GM23338 (cell line): ENCODE measurements around the gene PXMP2.

ENCODE experiments used
- EZH2 ChIP-seq: fragments of 200-600 bp; sonication (generic); IDR thresholded peaks from one replicate; pipeline ENCODE4 v1.8.0; 2017; ENCODE audit warnings: antibody characterized with exemption, mild to moderate bottlenecking, low read depth; ENCODE audit not compliant: unreplicated experiment
- EZH2phosphoT487 ChIP-seq: fragments of 200-600 bp; sonication (generic); IDR thresholded peaks from one replicate; pipeline ENCODE4 v1.8.1; 2018; ENCODE audit warnings: antibody characterized with exemption; ENCODE audit not compliant: unreplicated experiment
- TF ChIP-seq, protein P1 (sequence below), 2 experiments: fragments of 200-600 bp in 1 of 2; sonication (generic) in 1 of 2; conservative IDR thresholded peaks; 2 replicates each; pipeline versions ENCODE4 v1.5.1 to v1.6.1; 2016 to 2017; ENCODE audit warnings: antibody characterized with exemption in 2 of 2, low read depth in 2 of 2, mild to moderate bottlenecking in 2 of 2, moderate library complexity in 1 of 2
- TF ChIP-seq, protein P2 (sequence below): IDR thresholded peaks from one replicate; pipeline ENCODE4 v1.6.1; 2018; ENCODE audit warnings: antibody characterized with exemption; ENCODE audit not compliant: unreplicated experiment

DNA sequence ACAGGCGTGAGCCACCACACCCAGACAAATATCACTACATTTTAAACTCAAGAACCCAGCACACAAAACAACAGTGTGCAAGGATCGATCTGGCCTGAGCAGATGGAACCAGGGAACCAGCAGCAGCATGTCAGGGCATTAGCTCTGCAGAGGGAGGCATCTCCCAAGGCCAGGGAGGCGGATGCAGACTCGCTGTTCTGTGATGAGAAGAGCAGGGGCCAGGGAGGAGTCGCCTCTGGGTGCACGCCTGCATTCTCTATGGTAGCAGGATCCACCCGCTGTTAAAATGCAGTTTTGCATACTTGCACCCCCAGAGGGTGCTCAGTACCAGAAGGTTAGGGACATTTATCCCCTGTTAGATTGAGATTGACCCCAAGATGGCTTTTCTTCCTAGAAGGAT lies 41.1 kb downstream of the PXMP2 start:
- TF ChIP-seq, protein P1, sequence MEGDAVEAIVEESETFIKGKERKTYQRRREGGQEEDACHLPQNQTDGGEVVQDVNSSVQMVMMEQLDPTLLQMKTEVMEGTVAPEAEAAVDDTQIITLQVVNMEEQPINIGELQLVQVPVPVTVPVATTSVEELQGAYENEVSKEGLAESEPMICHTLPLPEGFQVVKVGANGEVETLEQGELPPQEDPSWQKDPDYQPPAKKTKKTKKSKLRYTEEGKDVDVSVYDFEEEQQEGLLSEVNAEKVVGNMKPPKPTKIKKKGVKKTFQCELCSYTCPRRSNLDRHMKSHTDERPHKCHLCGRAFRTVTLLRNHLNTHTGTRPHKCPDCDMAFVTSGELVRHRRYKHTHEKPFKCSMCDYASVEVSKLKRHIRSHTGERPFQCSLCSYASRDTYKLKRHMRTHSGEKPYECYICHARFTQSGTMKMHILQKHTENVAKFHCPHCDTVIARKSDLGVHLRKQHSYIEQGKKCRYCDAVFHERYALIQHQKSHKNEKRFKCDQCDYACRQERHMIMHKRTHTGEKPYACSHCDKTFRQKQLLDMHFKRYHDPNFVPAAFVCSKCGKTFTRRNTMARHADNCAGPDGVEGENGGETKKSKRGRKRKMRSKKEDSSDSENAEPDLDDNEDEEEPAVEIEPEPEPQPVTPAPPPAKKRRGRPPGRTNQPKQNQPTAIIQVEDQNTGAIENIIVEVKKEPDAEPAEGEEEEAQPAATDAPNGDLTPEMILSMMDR (conservative IDR thresholded peaks at IDR 0.05; ENCODE audit: low read depth in 2 of 2) = no peak
- TF ChIP-seq EZH2 = no peak
- no peak for TF ChIP-seq EZH2phosphoT487
- TF ChIP-seq, protein P2, sequence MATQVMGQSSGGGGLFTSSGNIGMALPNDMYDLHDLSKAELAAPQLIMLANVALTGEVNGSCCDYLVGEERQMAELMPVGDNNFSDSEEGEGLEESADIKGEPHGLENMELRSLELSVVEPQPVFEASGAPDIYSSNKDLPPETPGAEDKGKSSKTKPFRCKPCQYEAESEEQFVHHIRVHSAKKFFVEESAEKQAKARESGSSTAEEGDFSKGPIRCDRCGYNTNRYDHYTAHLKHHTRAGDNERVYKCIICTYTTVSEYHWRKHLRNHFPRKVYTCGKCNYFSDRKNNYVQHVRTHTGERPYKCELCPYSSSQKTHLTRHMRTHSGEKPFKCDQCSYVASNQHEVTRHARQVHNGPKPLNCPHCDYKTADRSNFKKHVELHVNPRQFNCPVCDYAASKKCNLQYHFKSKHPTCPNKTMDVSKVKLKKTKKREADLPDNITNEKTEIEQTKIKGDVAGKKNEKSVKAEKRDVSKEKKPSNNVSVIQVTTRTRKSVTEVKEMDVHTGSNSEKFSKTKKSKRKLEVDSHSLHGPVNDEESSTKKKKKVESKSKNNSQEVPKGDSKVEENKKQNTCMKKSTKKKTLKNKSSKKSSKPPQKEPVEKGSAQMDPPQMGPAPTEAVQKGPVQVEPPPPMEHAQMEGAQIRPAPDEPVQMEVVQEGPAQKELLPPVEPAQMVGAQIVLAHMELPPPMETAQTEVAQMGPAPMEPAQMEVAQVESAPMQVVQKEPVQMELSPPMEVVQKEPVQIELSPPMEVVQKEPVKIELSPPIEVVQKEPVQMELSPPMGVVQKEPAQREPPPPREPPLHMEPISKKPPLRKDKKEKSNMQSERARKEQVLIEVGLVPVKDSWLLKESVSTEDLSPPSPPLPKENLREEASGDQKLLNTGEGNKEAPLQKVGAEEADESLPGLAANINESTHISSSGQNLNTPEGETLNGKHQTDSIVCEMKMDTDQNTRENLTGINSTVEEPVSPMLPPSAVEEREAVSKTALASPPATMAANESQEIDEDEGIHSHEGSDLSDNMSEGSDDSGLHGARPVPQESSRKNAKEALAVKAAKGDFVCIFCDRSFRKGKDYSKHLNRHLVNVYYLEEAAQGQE = no peak
